Measurements from ENCODE around the gene FGFRL1. TPM values are rescaled to one million over a fixed set of nuclear protein-coding genes. Genes with fewer than 3 reads are reported as not detected.

The FGFRL1 gene
- total and polyA plus RNA-seq, 2 of the 13 experiments (the other 11 are each of a cell fraction or from before 2014, with no cell fraction given): 19.1 to 30.6 TPM

GRCh38 chr4:1043651-1044468, 32.4 kb downstream of the FGFRL1 start (continued):
- peak; percentile 40; the same call in 1 of the 2 replicates for TF ChIP-seq ZNF331 (CRISPR knock-in tag; IDR thresholded peaks at IDR 0.05)
- TF ChIP-seq NR2F2 (IDR thresholded peaks at IDR 0.05; ENCODE audit: borderline replicate concordance, low read depth): no peak
- TF ChIP-seq NFKBIZ (CRISPR knock-in tag; IDR thresholded peaks at IDR 0.05): no peak
- no peak for TF ChIP-seq RFX3 (CRISPR knock-in tag; IDR thresholded peaks at IDR 0.05)
- no peak for TF ChIP-seq ZNF850 (CRISPR knock-in tag; conservative IDR thresholded peaks at IDR 0.05)
- peak; percentile 69; the same call in 1 of the 2 replicates for TF ChIP-seq MEIS2 (CRISPR knock-in tag; IDR thresholded peaks at IDR 0.05)
- peak; percentile 86 for TF ChIP-seq FOSL1 (CRISPR knock-in tag; IDR thresholded peaks at IDR 0.05; ENCODE audit: borderline replicate concordance)
- TF ChIP-seq ZNF275 (CRISPR knock-in tag; IDR thresholded peaks at IDR 0.05; ENCODE audit: borderline replicate concordance): no peak
- no peak for TF ChIP-seq PRDM10 (CRISPR knock-in tag; IDR thresholded peaks at IDR 0.05; ENCODE audit: low read depth)
- peak; percentile 35 to 71 for TF ChIP-seq MAFK (conservative IDR thresholded peaks at IDR 0.05 in 1 of 2, IDR thresholded peaks at IDR 0.05 in 1 of 2; ENCODE audit: low read length in 2 of 2)
- peak; percentile 68; the same call in 1 of the 2 replicates for TF ChIP-seq ZNF335 (CRISPR knock-in tag; IDR thresholded peaks at IDR 0.05)
- TF ChIP-seq PLSCR1 (CRISPR knock-in tag; IDR thresholded peaks at IDR 0.05; ENCODE audit: borderline replicate concordance): no peak
- no peak for TF ChIP-seq RERE (CRISPR knock-in tag; IDR thresholded peaks at IDR 0.05; ENCODE audit: low read depth)
- no peak for TF ChIP-seq ARNTL (CRISPR knock-in tag; IDR thresholded peaks at IDR 0.05)
- TF ChIP-seq MXI1 (IDR thresholded peaks at IDR 0.05; ENCODE audit: borderline replicate concordance, low read depth, low read length): peak; percentile 49; the same call in 1 of the 3 replicates
- TF ChIP-seq HNF4A (CRISPR knock-in tag; IDR thresholded peaks at IDR 0.05): no peak
- TF ChIP-seq NR2F1 (CRISPR knock-in tag; IDR thresholded peaks at IDR 0.05): 0 out of 4 replicates have a peak, but pooled peaks of 1 of the 2 experiments have one; percentile 13

Measured in HepG2 (cell line).